Right renal cortex interstitium (tissue), 3 donors: ENCODE data around the gene MOB2. TPM values are rescaled to one million over a fixed set of nuclear protein-coding genes. Genes with fewer than 3 reads are reported as not detected.
"Not testable (repeated sequence)": the region's sequence is repeated elsewhere in the genome, so short reads cannot be mapped to it uniquely, and the experiment has no call there.

ENCODE experiments used
- DNase-seq, 3 donors: peaks; one replicate each; pipeline ENCODE4 v3.0.0-alpha.2; 2013; ENCODE audit warnings: low read depth in 3 of 3, low spot score in 2 of 3
- polyA plus RNA-seq, 3 donors: library from polyadenylated mRNA; unstranded; fragments of 120-200 nt; gene quantifications; one replicate each; pipeline ENCODE4 v1.2.1, GENCODE V29; 2013; ENCODE audit not compliant: insufficient read length in 3 of 3

MOB2 gene
- polyA plus RNA-seq, 3 donors = 28.8 to 36.7 (median 31.6) TPM

GRCh38 chr11:1519028-1520010 lies 32.7 kb upstream of the MOB2 start:
- no peak for DNase-seq

- DNase-seq = no peak
Measured at GRCh38 chr11:1518301-1518700, 31.7 kb upstream of the MOB2 start.

GRCh38 chr11:1517117-1518005 lies 30.8 kb upstream of the MOB2 start:
- DNase-seq = no peak

GRCh38 chr11:1516273-1517067 lies 29.9 kb upstream of the MOB2 start:
- DNase-seq = no peak

- peak; percentile 33 to 52 (median 45) for DNase-seq
Measured at GRCh38 chr11:1515082-1516060, 28.8 kb upstream of the MOB2 start.

- DNase-seq = no peak
Measured at GRCh38 chr11:1514336-1515061, 27.9 kb upstream of the MOB2 start.

GRCh38 chr11:1513326-1514296 lies 27.0 kb upstream of the MOB2 start:
- DNase-seq = no peak

- not testable (repeated sequence) for DNase-seq
Measured at GRCh38 chr11:1512531-1513258, 26.1 kb upstream of the MOB2 start.

GRCh38 chr11:1511937-1512496 lies 25.4 kb upstream of the MOB2 start:
- DNase-seq = no peak

- no peak for DNase-seq
Measured at GRCh38 chr11:1510928-1511327, 24.3 kb upstream of the MOB2 start.

- DNase-seq = not testable (repeated sequence)
Measured at GRCh38 chr11:1510351-1510750, 23.8 kb upstream of the MOB2 start.

- DNase-seq = no peak
Measured at GRCh38 chr11:1509626-1510255, 23.2 kb upstream of the MOB2 start.

GRCh38 chr11:1508986-1509385 lies 22.4 kb upstream of the MOB2 start:
- DNase-seq = no peak

- DNase-seq = no peak
Measured at GRCh38 chr11:1508491-1508891, 21.9 kb upstream of the MOB2 start.

GRCh38 chr11:1507381-1508140 lies 21.0 kb upstream of the MOB2 start:
- no peak for DNase-seq
